Endometrial microvascular endothelial cells (primary cell): ENCODE data around the gene JRKL. TPM values are rescaled to one million over a fixed set of nuclear protein-coding genes. Genes with fewer than 3 reads are reported as not detected.

ENCODE experiments used
- in situ Hi-C: cut with HindIII; loops from 2 replicates; pipeline ENCODE4 v1.10.0; 2017; ENCODE audit warnings: low sequenced_read_pairs, low pct_unique_long_range_greater_than_20kb; ENCODE audit errors: inconsistent ontology term
- total RNA-seq: library from RNA; depleted of rRNA; stranded (reverse); fragments of >200 nt; gene quantifications from one replicate; pipeline ENCODE4 v1.2.3, GENCODE V29; 2015; ENCODE audit errors: inconsistent ontology term

The JRKL gene
- 6.0 TPM for total RNA-seq

- in situ Hi-C loops = no loop called here
Observed at GRCh38 chr11:96389720-96390487, at the start of gene JRKL, which contains the start of gene CCDC82. Gene JRKL (plus strand): TSS chr11:96390013. CDS start chr11:96390650, 637 bp downstream. Gene CCDC82 (minus strand): TSS chr11:96389912. CDS start chr11:96384747, 5,165 bp downstream.

DNA sequence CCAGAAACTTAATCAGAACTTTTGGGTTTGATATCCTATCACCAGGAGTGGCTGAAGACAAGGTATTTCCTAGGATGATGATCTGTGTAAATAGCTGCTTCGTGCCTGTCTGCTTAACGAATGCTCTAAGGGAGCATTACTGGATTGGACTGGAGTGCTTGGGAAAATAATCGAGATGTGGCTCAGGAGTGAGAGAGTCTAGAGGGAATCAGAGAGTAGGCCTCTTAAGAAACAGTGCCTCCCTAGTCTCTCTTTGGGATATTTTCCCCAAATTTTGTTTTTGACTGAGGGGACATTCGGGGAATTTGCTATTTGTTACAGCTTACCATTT lies 49.3 kb upstream of the JRKL start:
- in situ Hi-C loops = no loop called here

- in situ Hi-C loops = no loop called here
Observed at GRCh38 chr11:96341211-96342013, 48.4 kb upstream of the JRKL start.

DNA sequence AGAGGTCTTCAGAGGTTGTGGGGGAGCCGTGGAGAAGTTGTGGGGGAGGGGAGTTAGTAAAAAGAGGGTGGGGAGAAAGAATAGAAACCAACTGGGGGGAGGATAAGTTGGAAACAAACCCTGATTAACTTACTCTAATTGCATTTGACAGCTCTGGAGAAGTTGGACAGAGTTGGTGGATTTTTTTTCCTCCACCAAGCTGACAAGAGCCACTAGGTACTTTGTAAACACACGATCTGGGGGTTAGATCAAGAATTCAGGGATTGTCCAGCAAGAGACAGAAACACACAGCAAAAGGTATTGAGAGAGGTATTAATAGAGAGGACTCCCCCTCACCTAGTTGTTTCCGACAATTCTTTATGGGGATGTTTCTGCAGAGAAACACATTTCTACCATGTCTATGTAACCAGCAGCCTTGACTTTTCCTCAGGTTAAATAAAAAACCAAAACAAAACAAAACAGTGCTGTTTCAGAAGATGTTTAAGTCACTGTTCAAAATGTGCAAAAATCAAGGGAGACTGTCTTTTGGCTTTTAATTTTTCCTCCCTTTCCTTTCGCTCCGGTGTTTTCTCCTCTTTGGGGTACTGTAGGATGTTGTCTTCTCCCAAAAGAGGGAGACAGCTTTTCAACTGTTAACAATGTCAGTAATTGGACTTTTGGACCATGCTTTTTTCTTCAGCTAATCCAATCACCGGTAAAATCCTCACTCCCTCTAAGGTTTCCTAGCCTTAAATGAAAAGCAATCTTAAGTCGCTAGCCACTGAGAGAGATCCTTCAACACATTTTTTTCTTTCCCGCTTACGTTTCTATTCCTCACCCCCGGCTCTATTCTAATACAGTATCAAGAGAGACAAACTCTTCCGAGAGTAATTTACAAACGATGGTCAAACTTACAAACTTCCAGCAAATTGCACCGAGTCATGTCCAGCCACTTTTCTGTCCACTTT lies 47.5 kb upstream of the JRKL start:
- in situ Hi-C loops = no loop called here

DNA sequence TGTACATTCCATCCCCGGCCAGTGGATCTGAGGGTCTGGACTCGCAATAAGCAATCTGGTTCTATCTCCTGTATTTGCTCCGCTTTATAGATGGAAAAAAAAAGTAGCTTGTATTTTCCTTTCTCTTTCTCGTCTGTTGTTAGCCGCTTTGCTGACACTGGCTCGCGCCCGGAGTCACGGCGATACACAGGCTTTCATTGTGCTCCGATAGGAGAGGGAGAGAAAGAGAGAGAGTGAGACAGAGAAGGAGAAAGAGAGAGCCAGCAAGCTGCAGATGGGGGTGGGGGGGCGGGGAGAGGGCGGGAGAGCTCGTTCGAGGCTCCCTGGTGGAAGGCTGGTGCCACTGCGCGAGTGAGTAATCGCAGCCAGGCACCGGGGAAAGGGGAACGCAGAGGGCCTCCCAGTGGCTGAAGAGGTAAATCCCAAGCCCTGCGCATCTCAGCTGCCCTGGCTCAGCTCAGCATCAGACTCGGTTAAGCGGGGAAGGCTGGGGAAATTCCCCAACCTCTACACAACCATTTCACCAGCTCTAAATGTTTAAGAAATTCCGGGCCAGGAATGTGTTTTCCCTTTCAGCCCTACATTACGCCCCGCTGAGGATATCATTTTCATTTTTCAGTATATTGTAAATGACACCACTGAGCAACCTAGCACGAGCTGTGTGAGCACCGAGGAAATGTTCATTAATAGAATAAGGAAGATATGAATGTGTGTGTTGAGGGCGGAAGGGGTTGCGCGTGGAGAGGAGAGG lies 46.7 kb upstream of the JRKL start, which contains the start of gene MAML2:
Gene MAML2, minus strand, starts transcription at position 235 of the 751 bp plus-strand sequence. CDS start 1,300 bp downstream, outside the sequence.
- in situ Hi-C loops = no loop called here

DNA sequence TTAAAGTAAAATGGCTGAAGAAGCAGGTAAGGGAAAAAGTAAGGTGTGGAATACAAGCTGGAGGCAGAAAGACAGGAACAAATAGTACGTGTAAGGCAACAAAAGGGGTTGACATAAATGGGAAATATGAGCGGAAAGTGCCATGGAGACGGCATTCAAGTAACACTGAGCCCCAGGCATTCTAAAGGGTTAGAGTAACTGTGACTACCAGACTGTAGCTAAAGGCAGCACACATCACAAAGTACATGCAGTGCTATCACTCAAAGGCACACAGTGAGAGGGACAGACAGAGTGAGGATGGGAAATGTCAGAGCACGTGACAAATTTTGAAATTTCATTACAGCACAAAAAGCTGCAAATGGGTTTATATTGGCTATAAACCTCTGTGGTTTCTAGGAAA lies 33.0 kb upstream of the JRKL start:
- in situ Hi-C loops = no loop called here

DNA sequence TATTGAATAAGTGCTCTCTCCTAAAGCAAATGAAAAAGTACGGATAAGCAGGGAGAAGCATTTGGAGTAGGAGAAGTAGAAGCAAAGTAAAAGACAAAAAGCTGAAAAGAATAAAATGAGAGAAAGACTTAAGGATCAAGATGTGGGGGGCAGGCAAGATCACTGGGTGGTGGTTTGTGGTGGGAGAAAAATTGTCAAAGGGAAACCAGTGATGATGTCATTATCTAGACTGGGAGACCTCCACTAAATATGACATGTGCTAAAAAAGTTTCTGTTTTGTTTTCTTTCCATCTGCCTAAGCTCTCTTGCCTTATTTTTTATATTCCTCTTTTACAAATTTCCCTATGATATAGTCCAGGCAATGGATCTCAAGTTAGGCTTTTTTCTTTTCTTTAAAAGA lies 32.0 kb upstream of the JRKL start:
- in situ Hi-C loops = no loop called here

- in situ Hi-C loops = no loop called here
Observed at GRCh38 chr11:96358321-96358720, 31.5 kb upstream of the JRKL start.

DNA sequence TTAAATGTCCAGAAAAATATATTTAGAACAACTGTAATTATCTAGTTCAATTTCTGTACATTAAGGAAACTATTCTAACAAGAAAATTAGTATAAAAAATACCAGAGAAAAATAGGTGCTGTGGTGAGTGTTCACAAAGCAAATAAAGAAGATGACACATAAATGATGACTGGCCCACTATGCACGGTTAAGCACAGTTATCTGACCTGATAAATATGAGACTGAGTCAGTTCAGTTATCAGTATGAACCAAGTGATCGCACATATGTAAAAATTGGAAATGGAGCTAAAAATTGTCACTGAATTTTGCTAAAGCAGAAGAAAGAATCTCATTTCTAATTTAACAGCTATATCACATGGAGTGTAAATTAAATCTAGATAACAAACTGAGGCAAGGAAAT lies 28.0 kb upstream of the JRKL start:
- in situ Hi-C loops = no loop called here

DNA sequence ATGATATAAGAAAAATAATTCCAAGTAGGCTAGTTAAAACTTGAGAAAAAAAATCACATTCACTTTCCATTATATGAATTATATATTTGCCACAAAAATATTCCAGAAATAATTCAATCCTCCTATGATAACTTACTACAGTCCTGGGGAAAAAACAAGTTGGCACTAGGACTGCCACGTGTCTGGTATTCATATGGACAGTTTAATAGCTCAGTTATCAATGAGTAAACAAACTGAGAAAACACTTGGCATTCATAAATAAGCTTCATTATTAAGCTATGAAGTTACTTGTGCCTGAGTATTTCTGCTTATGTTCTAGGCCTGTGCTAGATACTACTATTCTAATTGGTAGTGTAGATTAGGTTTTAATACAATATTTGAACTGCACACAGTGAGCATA lies 24.3 kb upstream of the JRKL start:
- in situ Hi-C loops = no loop called here

GRCh38 chr11:96366024-96366423 lies 23.8 kb upstream of the JRKL start:
- in situ Hi-C loops = no loop called here

- in situ Hi-C loops = no loop called here
Observed at GRCh38 chr11:96367342-96367741, 22.5 kb upstream of the JRKL start.

DNA sequence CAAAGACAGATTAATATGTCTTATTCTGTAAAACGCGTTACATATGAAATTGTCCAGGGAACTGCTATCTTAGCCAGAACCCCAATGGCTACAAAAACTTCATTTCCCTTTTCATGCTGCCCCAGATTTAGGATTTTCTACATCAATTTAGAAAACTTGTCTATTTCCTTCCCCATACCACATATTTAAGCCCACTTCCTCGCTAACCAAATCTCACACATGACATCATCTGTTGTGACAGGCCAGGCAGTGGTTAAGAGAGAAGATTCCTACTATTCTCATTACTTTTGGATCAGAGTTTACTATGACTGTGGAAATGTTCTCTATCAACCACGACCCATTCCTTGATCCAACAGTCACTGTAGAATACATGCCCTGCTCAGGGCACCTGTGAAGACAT lies 16.0 kb upstream of the JRKL start:
- in situ Hi-C loops = no loop called here

DNA sequence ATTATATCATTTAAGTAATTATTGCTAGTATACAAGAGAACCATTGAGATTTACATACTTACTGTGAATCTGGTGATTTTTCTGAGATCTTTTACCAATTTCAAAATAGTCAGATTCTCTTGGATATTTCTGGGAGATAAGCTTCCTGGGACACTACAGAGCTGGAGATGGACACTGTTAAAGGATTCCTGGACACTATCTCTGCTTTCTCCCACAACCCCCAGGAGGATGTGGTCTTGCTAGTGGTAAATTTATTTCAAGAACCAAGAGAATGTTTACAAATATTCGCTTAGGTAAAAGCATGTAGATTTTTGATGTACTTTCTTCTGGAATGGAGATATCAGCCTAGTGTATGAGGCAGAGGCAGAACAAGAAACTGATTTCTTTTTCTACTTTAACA lies 13.0 kb upstream of the JRKL start:
- in situ Hi-C loops = no loop called here

- in situ Hi-C loops = no loop called here
Observed at GRCh38 chr11:96384156-96384555, 5.7 kb upstream of the JRKL start.

- in situ Hi-C loops = no loop called here
Observed at GRCh38 chr11:96385187-96385586, 4.6 kb upstream of the JRKL start.

DNA sequence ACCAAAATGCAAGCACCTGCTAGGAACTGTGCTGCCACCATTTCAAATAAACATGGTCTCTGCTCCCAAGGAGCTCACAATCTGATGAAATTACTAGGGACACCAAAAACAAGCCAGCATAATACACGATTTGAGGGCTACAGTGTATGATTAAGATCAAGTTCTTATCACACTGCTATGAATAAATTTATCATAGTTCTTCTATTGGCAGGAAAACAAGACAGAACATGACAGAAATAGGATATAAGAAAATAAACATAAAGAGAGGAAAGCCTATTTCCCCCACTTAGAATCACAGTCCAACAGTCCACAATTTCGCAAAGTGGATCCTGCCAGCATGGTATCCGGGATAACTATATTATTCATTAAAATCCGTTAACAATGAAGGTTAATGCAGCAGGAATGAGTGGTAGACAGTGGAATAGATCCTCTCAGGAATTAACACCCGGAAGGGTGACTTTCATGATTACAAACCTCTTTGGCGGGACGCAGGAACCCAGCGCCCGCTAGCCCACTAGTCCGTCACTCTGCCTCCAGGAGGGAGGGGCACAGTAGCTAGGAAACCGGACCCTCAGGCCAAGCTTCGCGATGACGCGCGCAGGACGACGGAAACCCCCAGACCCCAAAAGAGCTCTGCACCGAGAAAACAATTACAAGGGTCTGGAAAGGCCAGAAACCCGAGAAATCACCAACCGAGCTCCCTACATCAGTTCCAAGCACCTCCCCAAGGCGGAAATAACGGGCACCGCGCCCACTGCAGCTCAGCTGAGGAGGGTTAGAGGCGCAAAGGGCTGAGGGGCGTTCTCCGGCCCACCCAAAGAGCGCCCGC lies 708 bp upstream of the JRKL start:
- in situ Hi-C loops = no loop called here

DNA sequence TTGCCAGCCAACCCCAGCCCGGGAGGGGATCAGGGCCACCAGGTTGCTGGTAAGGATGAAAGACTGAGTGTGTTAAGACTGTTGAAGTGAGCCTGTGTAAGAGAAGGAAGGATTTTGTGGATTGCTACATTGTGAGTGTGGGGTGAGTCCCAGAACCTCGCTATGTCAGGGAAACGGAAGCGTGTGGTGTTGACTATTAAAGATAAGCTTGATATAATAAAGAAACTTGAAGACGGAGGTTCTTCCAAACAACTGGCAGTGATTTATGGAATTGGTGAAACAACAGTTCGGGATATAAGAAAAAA lies 627 bp downstream of the JRKL start:
- in situ Hi-C loops = no loop called here
